NCI-H460 (cell line): Measurements from ENCODE around the gene SDHAF1. TPM values are rescaled to one million over a fixed set of nuclear protein-coding genes. Genes with fewer than 3 reads are reported as not detected.
"Not testable (repeated sequence)": the region's sequence is repeated elsewhere in the genome, so short reads cannot be mapped to it uniquely, and the experiment has no call there.

Experiments used
- DNase-seq: peaks from one replicate; pipeline ENCODE4 v3.0.0-alpha.2; 2016; ENCODE audit warnings: low read depth; ENCODE audit errors: extremely low read depth
- total RNA-seq: library from RNA; depleted of rRNA; stranded (reverse); fragments of >200 nt; shearing (Covaris generic); gene quantifications from 2 replicates; pipeline ENCODE4 v1.2.3, GENCODE V29; 2014

Gene SDHAF1
- total RNA-seq, 1 experiment from 2014 or later, result 19.8 TPM

DNA sequence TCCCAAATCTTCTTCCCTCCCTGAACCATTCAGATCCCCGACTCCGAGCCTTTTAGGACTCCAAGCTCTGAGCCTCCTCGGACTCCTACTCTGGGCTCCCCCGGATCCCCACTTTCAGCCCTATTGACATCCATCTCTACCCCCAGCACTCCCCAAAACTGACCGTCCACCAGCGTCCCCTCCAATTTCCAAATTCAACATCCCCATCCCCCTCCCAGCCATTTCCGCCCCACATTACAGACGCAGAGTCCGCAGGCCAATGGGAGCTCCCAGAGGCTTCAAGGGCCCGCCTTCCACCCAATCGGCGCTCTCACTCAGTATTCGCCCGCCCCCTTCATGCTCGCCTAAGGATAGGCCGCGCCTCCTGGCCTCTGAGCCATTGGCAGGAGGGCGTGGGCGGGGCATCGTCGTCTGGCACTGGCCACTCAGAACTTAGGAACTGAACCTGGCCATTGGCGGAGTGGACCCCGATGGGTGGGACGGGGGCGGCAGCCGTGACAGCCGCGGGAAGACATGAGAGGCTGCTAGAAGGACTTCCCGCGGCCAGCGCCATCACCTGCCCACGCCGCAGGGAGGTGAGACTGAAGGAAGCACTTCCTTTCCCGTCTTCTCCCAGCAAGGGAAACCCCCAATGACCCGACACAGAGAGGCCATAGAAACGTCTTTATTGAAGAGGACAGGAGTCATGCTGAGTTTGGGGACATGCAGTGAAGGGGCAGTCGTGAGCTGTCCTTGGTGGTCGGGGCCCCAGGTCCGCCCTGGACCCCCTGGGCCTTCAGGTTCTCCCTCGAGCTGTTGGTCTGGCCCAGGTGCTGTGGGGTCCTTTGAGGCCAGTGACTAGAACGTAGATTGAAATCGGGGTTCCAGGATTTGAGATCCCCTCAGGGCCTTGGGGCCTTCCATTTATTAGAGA is 19.3 kb downstream of the SDHAF1 start, which contains the start of gene ALKBH6:
ALKBH6 (minus strand) TSS at position 202 of the 913 bp plus-strand sequence. CDS start 816 bp downstream, outside the sequence.
- DNase-seq, result peak; percentile 99

- DNase-seq, result no peak
Observed at GRCh38 chr19:36019061-36019670, 24.2 kb downstream of the SDHAF1 start.

GRCh38 chr19:36023432-36023831 is 28.4 kb downstream of the SDHAF1 start:
- no peak for DNase-seq

DNA sequence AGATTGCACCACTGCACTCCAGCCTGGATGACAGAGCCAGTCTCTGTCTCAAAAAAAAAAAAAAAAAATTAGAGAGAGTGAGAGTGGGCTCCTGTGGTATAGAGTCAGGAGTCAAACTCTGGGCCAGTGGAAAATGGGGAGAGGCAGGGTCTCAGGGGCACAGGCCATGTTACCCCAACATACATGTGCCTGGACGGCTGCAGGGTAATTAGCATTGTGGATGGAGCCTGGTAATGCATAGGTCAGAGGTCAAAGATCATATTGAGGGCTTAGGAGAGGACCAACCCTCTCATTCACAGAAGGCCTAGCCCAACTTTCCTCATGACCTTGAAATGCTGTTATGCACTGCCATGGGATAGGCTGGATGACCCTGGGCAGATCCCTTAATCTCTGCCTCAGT is 30.6 kb downstream of the SDHAF1 start:
- DNase-seq, result no peak

- no peak for DNase-seq
Observed at GRCh38 chr19:36026091-36026876, 31.3 kb downstream of the SDHAF1 start.

GRCh38 chr19:36027696-36028095 is 32.7 kb downstream of the SDHAF1 start:
- DNase-seq, result no peak

- no peak for DNase-seq
Observed at GRCh38 chr19:36028313-36029041, 33.5 kb downstream of the SDHAF1 start.

- no peak for DNase-seq
Observed at GRCh38 chr19:36030264-36031148, 35.5 kb downstream of the SDHAF1 start.

DNA sequence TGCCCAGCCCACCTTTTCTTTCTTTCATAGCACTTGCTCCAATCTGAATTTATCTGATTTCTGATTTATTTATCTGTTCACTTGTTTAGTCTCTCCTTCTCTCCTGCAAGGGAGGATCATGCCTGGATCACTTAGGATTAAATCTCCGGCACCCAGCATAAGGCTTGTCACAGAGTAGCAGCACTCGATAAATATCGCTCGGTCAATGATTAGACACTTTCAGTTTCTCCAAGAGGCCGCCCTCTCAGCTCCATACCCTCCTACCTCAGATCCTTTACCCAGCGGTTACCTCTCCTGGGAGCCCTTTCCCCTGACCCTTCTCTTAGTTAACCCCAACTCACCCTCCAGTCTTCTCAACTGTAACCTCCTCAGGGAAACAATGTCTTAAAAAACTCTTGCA is 36.3 kb downstream of the SDHAF1 start:
- no peak for DNase-seq

- no peak for DNase-seq
Observed at GRCh38 chr19:36032251-36033104, 37.5 kb downstream of the SDHAF1 start, which contains the start of gene CLIP3. Gene CLIP3, minus strand, starts transcription at chr19:36032873. Its CDS starts 516 bp downstream, at chr19:36032357.

GRCh38 chr19:36040495-36040894 is 45.5 kb downstream of the SDHAF1 start:
- DNase-seq, result no peak

DNA sequence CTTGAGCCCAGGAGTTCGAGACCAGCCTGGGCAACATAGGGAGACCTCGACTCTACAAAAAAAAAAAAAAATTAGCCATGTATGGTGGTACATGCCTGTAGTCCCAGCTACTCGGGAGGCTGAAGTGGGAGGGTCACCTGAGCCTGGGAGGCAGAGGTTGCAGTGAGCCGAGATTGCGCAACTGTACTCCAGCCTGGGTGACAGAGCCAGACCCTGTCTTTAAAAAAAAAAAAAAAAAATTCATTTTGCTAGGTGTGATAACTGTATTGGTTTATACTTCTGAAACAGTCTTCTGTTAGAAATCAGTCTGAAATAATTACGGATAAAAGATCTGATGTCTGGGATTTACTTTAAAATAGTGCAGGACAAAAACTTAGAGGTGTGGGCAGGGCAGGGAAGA is 46.1 kb downstream of the SDHAF1 start:
- DNase-seq, result not testable (repeated sequence)

DNA sequence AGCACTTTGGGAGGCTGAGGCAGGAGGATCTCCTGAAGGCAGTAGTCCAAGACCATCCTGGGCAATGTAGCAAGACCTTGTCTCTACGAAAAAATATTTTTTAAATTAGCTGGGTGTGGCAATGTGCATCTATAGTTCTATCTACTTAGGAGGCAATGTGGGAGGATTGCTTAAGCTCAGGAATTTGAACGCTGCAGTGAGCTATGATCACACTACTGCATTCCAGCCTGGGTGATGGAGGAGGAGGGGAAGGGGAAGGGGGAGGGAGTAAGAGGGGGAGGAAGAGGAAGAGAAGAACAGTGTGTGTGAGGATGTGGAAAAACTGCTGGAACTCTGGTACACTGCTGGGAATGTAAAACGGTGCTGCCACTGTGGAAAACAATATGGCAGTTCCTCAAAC is 46.8 kb downstream of the SDHAF1 start:
- no peak for DNase-seq

DNA sequence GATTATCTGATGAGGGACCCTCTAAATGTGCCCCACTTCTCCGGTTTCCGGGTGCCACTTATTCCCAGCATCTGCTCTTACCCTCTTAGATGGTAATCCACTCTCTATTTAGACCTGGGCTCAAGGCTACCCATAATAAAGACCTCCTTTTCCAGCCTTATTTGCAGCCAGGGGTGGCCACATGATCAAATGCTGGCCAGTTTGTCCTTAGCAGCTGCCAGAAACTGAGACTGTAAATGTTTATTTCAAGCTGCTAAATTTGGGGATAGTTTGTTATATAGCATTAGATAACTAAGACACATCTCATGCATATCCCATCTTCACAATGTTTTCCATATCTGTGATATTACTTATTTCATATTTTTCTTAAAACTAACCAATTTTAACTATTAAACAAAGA is 49.0 kb downstream of the SDHAF1 start:
- DNase-seq, result no peak
